ENCODE measurements around the gene RPTOR. TPM values are rescaled to one million over a fixed set of nuclear protein-coding genes. Genes with fewer than 3 reads are reported as not detected.
"Not testable (repeated sequence)": the region's sequence is repeated elsewhere in the genome, so short reads cannot be mapped to it uniquely, and the experiment has no call there.

RPTOR gene
- total RNA-seq, 4 donors from 2014 or later = 23.6 to 37.0 (median 27.8) TPM

DNA sequence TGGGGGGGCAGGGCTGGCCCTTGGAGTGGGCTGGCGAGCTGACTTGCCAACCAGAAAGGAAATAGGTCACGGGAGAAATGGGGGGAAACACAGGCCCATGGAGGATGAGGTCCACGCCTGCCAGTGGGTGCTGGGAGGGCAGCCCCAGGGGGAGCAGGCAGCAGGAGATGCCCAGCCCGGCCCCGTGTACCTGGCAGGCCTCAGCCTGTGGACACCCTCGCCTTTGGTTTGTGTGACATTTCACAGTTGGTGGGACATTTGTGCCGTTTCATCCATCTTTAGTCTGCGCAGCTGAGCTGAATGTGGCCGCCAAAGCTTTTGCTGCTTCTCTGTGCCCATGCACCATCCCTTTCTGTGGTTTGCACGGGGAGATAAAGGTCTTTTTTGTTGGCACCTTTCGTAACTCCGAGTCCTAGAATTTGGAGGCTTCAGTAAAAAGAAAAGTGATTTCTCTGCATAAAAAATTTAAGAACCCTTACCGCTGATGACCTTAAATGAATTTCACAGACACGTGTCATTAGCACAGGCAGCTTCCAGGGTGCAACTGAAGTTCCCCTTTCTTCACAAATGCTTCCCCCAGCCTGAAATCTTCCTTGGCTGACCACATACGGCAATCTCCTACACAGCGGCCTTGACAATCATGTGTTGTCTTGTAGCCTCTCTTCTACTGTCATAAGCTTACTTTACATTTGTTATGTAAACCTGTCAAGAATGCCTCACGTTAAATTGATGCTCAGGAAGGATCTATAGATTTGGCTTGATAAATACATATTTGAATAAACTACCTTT lies 193.6 kb downstream of the RPTOR start:
- ATAC-seq (ENCODE audit: low FRiP score) = no peak
- TF ChIP-seq, protein P1, sequence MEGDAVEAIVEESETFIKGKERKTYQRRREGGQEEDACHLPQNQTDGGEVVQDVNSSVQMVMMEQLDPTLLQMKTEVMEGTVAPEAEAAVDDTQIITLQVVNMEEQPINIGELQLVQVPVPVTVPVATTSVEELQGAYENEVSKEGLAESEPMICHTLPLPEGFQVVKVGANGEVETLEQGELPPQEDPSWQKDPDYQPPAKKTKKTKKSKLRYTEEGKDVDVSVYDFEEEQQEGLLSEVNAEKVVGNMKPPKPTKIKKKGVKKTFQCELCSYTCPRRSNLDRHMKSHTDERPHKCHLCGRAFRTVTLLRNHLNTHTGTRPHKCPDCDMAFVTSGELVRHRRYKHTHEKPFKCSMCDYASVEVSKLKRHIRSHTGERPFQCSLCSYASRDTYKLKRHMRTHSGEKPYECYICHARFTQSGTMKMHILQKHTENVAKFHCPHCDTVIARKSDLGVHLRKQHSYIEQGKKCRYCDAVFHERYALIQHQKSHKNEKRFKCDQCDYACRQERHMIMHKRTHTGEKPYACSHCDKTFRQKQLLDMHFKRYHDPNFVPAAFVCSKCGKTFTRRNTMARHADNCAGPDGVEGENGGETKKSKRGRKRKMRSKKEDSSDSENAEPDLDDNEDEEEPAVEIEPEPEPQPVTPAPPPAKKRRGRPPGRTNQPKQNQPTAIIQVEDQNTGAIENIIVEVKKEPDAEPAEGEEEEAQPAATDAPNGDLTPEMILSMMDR (IDR thresholded peaks at IDR 0.05) = no peak
- no peak for DNase-seq (ENCODE audit: low spot score)

DNA sequence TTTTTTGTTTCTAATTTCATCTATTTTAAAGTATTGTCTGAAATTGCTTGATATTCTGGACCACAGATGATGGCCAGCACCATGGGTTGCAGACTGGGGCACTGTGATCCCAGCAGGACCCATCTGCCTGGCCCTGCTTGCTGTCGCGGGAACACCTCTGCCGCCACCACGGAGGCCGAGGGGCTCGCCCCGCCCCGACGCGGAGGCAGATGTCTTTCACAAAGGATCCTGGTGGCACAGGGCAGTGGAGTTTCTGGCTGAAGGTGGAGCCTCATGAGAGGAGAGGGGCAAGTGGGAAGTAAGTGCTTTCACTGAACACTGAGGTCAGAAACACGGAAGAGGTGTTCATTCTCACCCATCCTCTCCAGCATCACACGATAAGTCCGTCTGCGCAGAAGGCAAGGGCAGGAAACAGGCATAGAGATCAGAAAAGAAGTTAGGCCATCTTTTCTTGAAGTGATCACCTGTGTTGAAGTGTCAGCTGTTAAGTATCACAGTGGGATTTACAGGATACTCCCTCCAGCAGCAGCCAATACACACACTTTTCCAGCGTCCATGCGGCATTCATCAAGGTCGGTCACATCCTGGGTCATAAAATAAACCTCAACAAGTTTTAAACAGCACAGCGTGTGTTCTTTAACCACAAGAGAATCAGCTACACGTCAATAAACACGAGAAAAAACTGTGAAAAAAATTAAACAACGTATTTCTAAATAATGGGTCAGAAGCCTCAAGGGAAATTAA lies 194.5 kb downstream of the RPTOR start:
- ATAC-seq (ENCODE audit: low FRiP score) = no peak
- DNase-seq (ENCODE audit: low spot score) = no peak
- TF ChIP-seq, protein P1 (IDR thresholded peaks at IDR 0.05) = no peak

DNA sequence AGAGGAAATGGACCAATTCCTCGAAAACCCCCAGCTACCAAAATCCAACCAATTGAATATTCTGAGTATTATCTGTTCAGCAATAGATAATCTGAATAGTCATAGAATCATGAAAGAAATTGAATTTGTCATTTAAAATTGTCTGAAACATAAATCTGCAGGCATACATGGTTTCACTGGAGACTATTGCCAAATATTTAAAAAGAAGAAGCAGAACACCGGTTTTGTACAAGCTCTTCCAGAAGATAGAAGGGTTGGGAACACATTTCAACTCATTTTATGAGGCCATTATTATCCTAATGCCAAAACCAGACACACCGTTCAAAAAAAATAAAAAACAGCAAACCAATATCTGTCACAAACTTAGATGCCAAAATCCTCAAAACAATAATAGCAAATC lies 195.5 kb downstream of the RPTOR start:
- ATAC-seq (ENCODE audit: low FRiP score) (no peak), DNase-seq (ENCODE audit: low spot score) (no peak)
- TF ChIP-seq, protein P1 (IDR thresholded peaks at IDR 0.05) = no peak

DNA sequence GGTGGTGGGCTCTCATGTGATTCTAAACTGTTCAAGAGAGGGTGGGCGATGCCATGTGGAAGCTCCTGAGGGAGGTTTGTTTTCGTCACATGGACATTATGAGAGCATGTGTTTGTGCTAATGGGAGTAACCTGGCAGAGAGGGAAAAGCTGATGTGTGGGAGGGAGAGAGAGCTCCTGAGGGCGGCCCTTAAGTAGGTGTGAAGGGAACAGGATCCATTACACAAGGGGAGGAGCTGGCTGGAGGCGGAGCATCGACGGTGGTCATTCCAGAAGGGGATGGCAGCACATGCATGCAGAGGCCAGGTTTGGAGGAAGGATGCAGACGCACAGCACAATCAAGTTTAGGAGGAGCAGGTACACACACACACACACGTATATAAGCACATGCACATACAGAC lies 197.5 kb downstream of the RPTOR start:
- TF ChIP-seq, protein P1 (IDR thresholded peaks at IDR 0.05) = no peak
- no peak for ATAC-seq (ENCODE audit: low FRiP score)
- no peak for DNase-seq (ENCODE audit: low spot score)

DNA sequence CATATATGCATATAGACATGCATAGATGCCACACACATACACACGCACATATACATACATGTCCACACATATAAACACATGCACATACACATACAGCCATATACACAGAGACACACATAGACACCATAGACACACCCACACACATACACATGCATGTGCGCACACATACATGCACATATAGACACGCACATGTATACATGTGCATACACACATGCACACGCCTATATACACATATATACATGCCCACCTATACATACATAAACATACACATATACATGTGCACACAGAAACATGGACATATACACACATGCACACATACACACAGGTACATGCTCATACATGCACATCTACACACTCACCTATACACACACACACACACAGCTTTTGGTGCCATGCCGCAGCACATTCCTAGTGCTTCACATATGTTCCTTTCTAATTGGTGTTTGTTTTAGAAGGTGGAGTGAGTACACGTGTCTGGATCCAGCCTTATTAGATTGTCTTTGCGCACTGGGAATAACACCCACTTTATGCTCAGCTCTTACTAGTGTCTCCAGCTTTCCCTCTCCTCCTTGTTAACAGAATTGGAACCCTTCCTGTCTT lies 198.0 kb downstream of the RPTOR start:
- no peak for ATAC-seq (ENCODE audit: low FRiP score)
- no peak for DNase-seq (ENCODE audit: low spot score)
- TF ChIP-seq, protein P1 (IDR thresholded peaks at IDR 0.05) = no peak

DNA sequence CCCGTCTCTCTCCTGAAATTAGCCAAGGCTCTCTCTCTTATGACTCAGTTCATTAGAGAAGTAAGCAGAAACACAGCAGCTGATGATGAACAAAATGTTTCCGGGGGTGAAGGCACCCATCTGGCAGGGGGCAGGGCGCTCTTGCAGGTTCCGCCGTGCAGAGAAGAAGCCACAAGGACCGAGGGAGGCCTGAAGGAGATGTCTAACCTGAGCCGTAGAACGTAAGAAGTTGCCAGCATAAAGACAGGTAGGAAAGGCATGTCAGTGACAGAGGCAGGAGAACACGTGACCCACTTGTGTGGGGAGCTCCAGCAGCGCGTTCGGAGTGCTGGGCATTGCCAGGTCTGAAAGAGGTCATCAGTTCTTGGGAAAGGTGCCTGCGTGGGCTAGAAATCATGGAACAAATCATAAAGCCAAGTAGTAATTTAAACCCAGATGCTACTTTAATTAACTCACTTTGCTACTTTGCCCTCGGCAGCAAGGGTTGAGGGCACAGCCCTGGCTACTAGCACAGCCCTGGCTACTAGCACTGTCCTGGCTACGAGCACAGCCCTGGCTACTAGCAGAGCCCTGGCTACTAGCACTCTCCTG lies 198.6 kb downstream of the RPTOR start:
- ATAC-seq (ENCODE audit: low FRiP score) (peak; percentile 77), DNase-seq (ENCODE audit: low spot score) (no peak)
- TF ChIP-seq, protein P1 (IDR thresholded peaks at IDR 0.05) = no peak

DNA sequence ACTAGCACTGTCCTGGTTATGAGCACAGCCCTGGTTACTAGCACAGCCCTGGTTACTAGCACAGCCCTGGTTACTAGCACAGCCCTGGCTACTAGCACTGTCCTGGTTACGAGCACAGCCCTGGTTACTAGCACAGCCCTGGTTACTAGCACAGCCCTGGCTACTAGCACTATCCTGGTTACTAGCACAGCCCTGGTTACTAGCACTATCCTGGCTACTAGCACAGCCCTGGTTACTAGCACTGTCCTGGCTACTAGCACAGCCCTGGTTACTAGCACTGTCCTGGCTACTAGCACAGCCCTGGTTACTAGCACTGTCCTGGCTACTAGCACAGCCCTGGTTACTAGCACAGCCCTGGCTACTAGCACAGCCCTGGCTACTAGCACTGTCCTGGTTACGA lies 199.3 kb downstream of the RPTOR start:
- DNase-seq (ENCODE audit: low spot score) = not testable (repeated sequence)

DNA sequence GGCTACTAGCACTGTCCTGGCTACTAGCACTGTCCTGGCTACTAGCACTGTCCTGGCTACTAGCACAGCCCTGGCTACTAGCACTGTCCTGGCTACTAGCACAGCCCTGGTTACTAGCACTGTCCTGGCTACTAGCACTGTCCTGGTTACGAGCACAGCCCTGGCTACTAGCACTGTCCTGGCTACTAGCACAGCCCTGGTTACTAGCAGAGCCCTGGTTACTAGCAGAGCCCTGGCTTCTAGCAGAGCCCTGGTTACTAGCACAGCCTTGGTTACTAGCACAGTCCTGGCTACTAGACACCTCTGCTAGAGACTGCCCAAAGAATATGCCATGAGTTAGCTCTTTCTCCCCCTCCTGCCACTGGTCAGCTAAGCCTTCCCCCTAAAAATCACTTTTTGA lies 200.1 kb downstream of the RPTOR start:
- not testable (repeated sequence) for DNase-seq (ENCODE audit: low spot score); ATAC-seq (ENCODE audit: low FRiP score)

More for the DNA sequence above, 199.3 kb downstream of the RPTOR start:
- ATAC-seq (ENCODE audit: low FRiP score) = not testable (repeated sequence)
